Mucosa of descending colon (tissue), 3 donors: Measurements from ENCODE around the gene WDR73. TPM values are rescaled to one million over a fixed set of nuclear protein-coding genes. Genes with fewer than 3 reads are reported as not detected.

ENCODE experiments used
- ATAC-seq: fragments of 200-7000 bp; cut with Tn5 transposase; one replicate; pipeline ENCODE4 v1.9.1; 2020; ENCODE audit warnings: mild to moderate bottlenecking, moderate library complexity
- DNase-seq, 3 donors: peaks; one replicate each; pipeline ENCODE4 v3.0.0-alpha.2; 2020
- H3K36me3 ChIP-seq: fragments of 200-600 bp; one replicate; pipeline ENCODE4 v1.8.0; 2021; ENCODE audit warnings: low read depth, mild to moderate bottlenecking
- H3K4me1 ChIP-seq: fragments of 200-600 bp; one replicate; pipeline ENCODE4 v1.8.0; 2021; ENCODE audit warnings: low read depth, mild to moderate bottlenecking
- H3K4me3 ChIP-seq: fragments of 200-600 bp; one replicate; pipeline ENCODE4 v1.8.0; 2021; ENCODE audit warnings: mild to moderate bottlenecking
- H3K9me3 ChIP-seq: fragments of 200-600 bp; one replicate; pipeline ENCODE4 v1.8.0; 2021; ENCODE audit warnings: mild to moderate bottlenecking
- CTCF ChIP-seq: fragments of 200-600 bp; IDR thresholded peaks from one replicate; pipeline ENCODE4 v1.8.0; 2022; ENCODE audit warnings: antibody characterized with exemption, mild to moderate bottlenecking
- intact Hi-C, 2 donors: fragments of 100-400 bp; cut with DNase I in 1 of 2; cut with micrococcal nuclease in 1 of 2; formaldehyde crosslinking; loops; one replicate each; pipeline versions ENCODE4 v1.11.0 to v1.11.1; 2022; cut with DNase I, micrococcal nuclease
- total RNA-seq, 3 donors: library from RNA; stranded (reverse); fragmentation: NEBNext Ultra II Directional in 2 of 3; extraction: Animal tissue kit (Norgen Biotek cat#: 25700) in 2 of 3; gene quantifications; one replicate each; pipeline versions ENCODE4 v1.2.1 to v1.2.4, GENCODE V29; 2021 to 2023
- donor health status: DM: no; HTN: no; CAD: no; lungs with moderate emphysema.
- donor health status: DM: no; HTN: no; CAD: no.
- donor health status: DM: no; HTN: yes; CAD: no.

The WDR73 gene
- total RNA-seq, 3 donors from 2014 or later, result 18.2 to 27.1 (median 24.9) TPM

DNA sequence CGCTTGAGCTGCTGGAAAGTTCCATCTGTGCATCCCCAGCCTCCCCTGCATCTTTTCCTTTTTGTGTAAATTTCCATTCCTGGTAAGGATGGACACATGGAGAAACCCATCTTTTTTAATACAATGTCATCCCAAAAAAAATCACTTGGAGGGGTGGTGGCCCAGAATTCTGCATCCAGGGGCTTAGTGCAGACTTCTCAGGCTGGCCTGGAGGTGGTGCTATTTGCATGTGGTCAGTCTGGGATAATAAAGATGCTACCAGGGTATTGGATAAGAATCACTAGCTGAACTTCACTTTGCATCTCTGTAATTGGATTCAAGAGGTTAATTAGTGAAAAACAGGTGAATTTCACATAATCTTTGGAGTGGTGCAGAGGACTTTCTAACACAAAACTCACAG, 55.1 kb downstream of the WDR73 start:
- Histone ChIP-seq H3K9me3 (no peaks in the 10 kb centered on the region), H3K4me1 (peaks cover 8% of the 10 kb centered on the region), H3K36me3 (no peaks in the 10 kb centered on the region), H3K4me3 (no peak overlapping the region)
- intact Hi-C loops, result loop anchor here in 1 of 2 donors (10.0 kb wide), 1 partner anchor 296 kb away; no protein-coding TSS in a partner anchor
- peak in 2 of 3 donors; percentile 40 to 42 for DNase-seq
- peak; percentile 34 for TF ChIP-seq CTCF
- ATAC-seq, result no peak

- Histone ChIP-seq H3K36me3 (no peaks in the 10 kb centered on the region), H3K4me3 (no peak overlapping the region), H3K4me1 (peaks cover 8% of the 10 kb centered on the region), H3K9me3 (no peaks in the 10 kb centered on the region)
- TF ChIP-seq CTCF, result no peak
- DNase-seq (no peak), ATAC-seq (peak; percentile 17)
- intact Hi-C loops, result loop anchor here in 1 of 2 donors (10.0 kb wide), 1 partner anchor 297 kb away; no protein-coding TSS in a partner anchor
Measured at GRCh38 chr15:84598250-84598649, 55.8 kb downstream of the WDR73 start.

DNA sequence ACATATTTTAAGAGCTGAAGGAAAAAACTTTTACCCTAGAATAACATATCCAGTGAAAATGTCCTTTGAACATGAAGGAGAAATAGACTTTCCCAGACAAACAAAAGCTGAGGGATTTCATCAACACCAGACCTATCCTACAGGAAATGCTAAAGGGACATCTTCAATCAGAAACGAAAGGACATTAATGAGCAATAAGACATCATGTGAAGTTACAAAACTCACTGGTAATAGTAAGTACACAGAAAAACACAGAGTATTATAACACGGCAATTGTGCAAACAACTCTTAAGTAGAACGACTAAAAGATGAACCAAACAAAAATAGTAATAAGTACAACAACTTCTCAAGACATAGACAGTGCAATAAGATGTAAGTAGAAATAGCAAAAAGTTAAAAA, 56.8 kb downstream of the WDR73 start:
- H3K9me3 ChIP-seq, result no peaks in the 10 kb centered on the region
- DNase-seq, result no peak
- TF ChIP-seq CTCF, result no peak
- H3K4me1 ChIP-seq, result peaks cover 8% of the 10 kb centered on the region
- ATAC-seq, result no peak
- intact Hi-C loops, result loop anchor here in 1 of 2 donors (10.0 kb wide), 1 partner anchor 298 kb away; no protein-coding TSS in a partner anchor
- H3K36me3 ChIP-seq, result no peaks in the 10 kb centered on the region
- no peak overlapping the region for H3K4me3 ChIP-seq

- Histone ChIP-seq H3K4me3 (no peak overlapping the region), H3K4me1 (peaks cover 8% of the 10 kb centered on the region), H3K36me3 (no peaks in the 10 kb centered on the region), H3K9me3 (no peaks in the 10 kb centered on the region)
- no peak for DNase-seq
- TF ChIP-seq CTCF, result no peak
- no peak for ATAC-seq
- intact Hi-C loops, result loop anchor here in 1 of 2 donors (10.0 kb wide), 1 partner anchor 299 kb away; no protein-coding TSS in a partner anchor
Measured at GRCh38 chr15:84595660-84596059, 58.4 kb downstream of the WDR73 start.

DNA sequence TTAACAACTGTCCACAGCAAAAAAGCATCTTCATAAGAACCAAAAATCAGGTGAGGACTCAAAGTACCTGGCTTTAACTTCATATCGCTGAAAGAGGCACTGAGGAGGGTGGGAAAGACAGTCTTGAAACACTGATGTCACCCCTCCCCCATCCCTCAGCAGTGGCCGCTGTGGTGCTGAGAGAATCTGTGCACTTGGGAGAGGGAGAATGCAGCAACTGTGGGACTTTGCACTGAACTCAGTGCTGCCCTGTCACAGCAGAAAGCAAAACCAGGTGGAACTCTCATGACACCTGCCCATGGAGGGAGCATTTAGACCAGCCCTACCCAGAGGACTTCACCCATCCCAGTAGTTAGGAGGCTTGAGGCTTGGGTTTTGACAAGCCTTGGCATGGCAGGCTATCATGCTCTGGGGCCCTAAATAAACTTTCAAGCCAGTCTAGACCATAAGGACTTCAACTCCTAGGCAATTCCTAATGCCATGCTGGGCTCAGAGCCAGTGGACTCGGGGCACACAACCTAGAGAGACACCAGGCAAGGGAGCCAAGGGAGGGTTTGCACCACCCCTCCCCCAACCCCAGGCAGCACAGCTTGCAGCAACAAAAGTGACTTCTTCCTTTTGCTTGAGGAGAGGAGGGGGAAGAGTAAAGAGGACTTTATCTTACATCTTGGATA, 59.3 kb downstream of the WDR73 start:
- TF ChIP-seq CTCF, result no peak
- H3K4me3 ChIP-seq, result no peak overlapping the region
- no peaks in the 10 kb centered on the region for H3K9me3 ChIP-seq
- ATAC-seq, result no peak
- intact Hi-C loops, result loop anchor here in 1 of 2 donors (10.0 kb wide), 1 partner anchor 300 kb away; no protein-coding TSS in a partner anchor
- DNase-seq, result no peak
- H3K4me1 ChIP-seq, result peaks cover 4% of the 10 kb centered on the region
- no peaks in the 10 kb centered on the region for H3K36me3 ChIP-seq
